H9 (cell line): ENCODE data around the gene VAV3. TPM values are rescaled to one million over a fixed set of nuclear protein-coding genes. Genes with fewer than 3 reads are reported as not detected.

ENCODE experiments used
- DNase-seq: peaks from one replicate; pipeline ENCODE4 v3.0.0-alpha.2; 2017
- H2AFZ ChIP-seq: one replicate; pipeline ENCODE4 v1.6.1; 2013; ENCODE audit warnings: mild to moderate bottlenecking, low read length, control low read depth, moderate library complexity
- H2AK5ac ChIP-seq: 2 replicates; pipeline ENCODE4 v1.6.1; 2013; ENCODE audit warnings: low read length, control low read depth, mixed read lengths; ENCODE audit not compliant: insufficient read length
- H2BK120ac ChIP-seq: one replicate; pipeline ENCODE4 v1.6.1; 2013; ENCODE audit warnings: low read depth, mild to moderate bottlenecking, low read length, control low read depth, inconsistent platforms; ENCODE audit not compliant: poor library complexity, severe bottlenecking
- H2BK12ac ChIP-seq: 2 replicates; pipeline ENCODE4 v1.6.1; 2013; ENCODE audit warnings: low read length, control low read depth, mixed read lengths, low read depth; ENCODE audit not compliant: insufficient read length
- H2BK15ac ChIP-seq: 2 replicates; pipeline ENCODE4 v1.6.1; 2013; ENCODE audit warnings: low read depth, low read length, control low read depth
- H2BK20ac ChIP-seq: one replicate; pipeline ENCODE4 v1.6.1; 2013; ENCODE audit warnings: low read depth, mild to moderate bottlenecking, low read length, control low read depth, inconsistent platforms; ENCODE audit not compliant: poor library complexity, severe bottlenecking
- H2BK5ac ChIP-seq: 2 replicates; pipeline ENCODE4 v1.6.1; 2013; ENCODE audit warnings: low read length, control low read depth, mixed read lengths; ENCODE audit not compliant: insufficient read length
- H3K14ac ChIP-seq: 2 replicates; pipeline ENCODE4 v1.6.1; 2013; ENCODE audit warnings: low read length, control low read depth; ENCODE audit not compliant: insufficient read depth
- H3K18ac ChIP-seq: 2 replicates; pipeline ENCODE4 v1.6.1; 2013; ENCODE audit warnings: low read depth, mild to moderate bottlenecking, mixed read lengths, low read length, control low read depth; ENCODE audit not compliant: insufficient read length
- H3K23ac ChIP-seq: 2 replicates; pipeline ENCODE4 v1.6.1; 2013; ENCODE audit warnings: low read length, control low read depth, mixed read lengths, low read depth; ENCODE audit not compliant: insufficient read length
- H3K23me2 ChIP-seq: 2 replicates; pipeline ENCODE4 v1.6.1; 2013; ENCODE audit warnings: low read depth, mild to moderate bottlenecking, mixed read lengths, low read length, control low read depth; ENCODE audit not compliant: insufficient read length, poor library complexity, severe bottlenecking
- H3K27ac ChIP-seq: 2 replicates; pipeline ENCODE4 v1.5.1; 2013; ENCODE audit warnings: low read length, control low read depth, mixed read lengths, low read depth; ENCODE audit not compliant: insufficient read length
- H3K27me3 ChIP-seq: 2 replicates; pipeline ENCODE4 v1.6.1; 2013; ENCODE audit warnings: low read length, control low read depth, inconsistent platforms; ENCODE audit not compliant: insufficient read depth
- H3K4ac ChIP-seq: 2 replicates; pipeline ENCODE4 v1.6.1; 2013; ENCODE audit warnings: low read depth, mild to moderate bottlenecking, control low read depth, inconsistent platforms, low read length, moderate library complexity
- H3K4me1 ChIP-seq: 2 replicates; pipeline ENCODE4 v1.6.1; 2013; ENCODE audit warnings: low read length, control low read depth, inconsistent platforms; ENCODE audit not compliant: insufficient read depth
- H3K4me2 ChIP-seq: 2 replicates; pipeline ENCODE4 v1.6.1; 2013; ENCODE audit warnings: low read length, control low read depth, mixed read lengths; ENCODE audit not compliant: insufficient read length, insufficient read depth
- H3K56ac ChIP-seq: 2 replicates; pipeline ENCODE4 v1.6.1; 2013; ENCODE audit warnings: low read depth, mild to moderate bottlenecking, mixed read lengths, low read length, control low read depth; ENCODE audit not compliant: insufficient read length
- H3K79me1 ChIP-seq: 2 replicates; pipeline ENCODE4 v1.6.1; 2013; ENCODE audit warnings: low read depth, mild to moderate bottlenecking, moderate library complexity, low read length, control low read depth, inconsistent platforms; ENCODE audit not compliant: insufficient read depth, poor library complexity, severe bottlenecking
- H3K79me2 ChIP-seq: 2 replicates; pipeline ENCODE4 v1.6.1; 2013; ENCODE audit warnings: low read length, control low read depth, inconsistent platforms; ENCODE audit not compliant: insufficient read depth
- H3K9ac ChIP-seq: 2 replicates; pipeline ENCODE4 v1.6.1; 2013; ENCODE audit warnings: low read length, control low read depth, mixed read lengths; ENCODE audit not compliant: insufficient read length; ENCODE audit errors: extremely low read depth
- H3K9me3 ChIP-seq: one replicate; pipeline ENCODE4 v1.6.1; 2013; ENCODE audit warnings: low read depth, low read length, inconsistent platforms; ENCODE audit not compliant: control insufficient read depth
- H3T11ph ChIP-seq: one replicate; pipeline ENCODE4 v1.6.1; 2013; ENCODE audit warnings: mild to moderate bottlenecking, low read length, control low read depth, inconsistent platforms
- H4K20me1 ChIP-seq: one replicate; pipeline ENCODE4 v1.6.1; 2013; ENCODE audit not compliant: control insufficient read depth, insufficient read length, insufficient read depth
- H4K5ac ChIP-seq: 2 replicates; pipeline ENCODE4 v1.6.1; 2013; ENCODE audit warnings: low read depth, mild to moderate bottlenecking, mixed read lengths, low read length, control low read depth; ENCODE audit not compliant: insufficient read length
- H4K8ac ChIP-seq: replicated peaks from 2 replicates; pipeline ENCODE4 v1.6.1; 2013; ENCODE audit warnings: low read length, control low read depth, mixed read lengths, low read depth; ENCODE audit not compliant: insufficient read length
- H4K91ac ChIP-seq: 2 replicates; pipeline ENCODE4 v1.6.1; 2013; ENCODE audit warnings: low read depth, mild to moderate bottlenecking, moderate library complexity, mixed read lengths, low read length, control low read depth; ENCODE audit not compliant: insufficient read length
- H3K27ac Mint-ChIP-seq, 3 experiments: 2 replicates in 2 of 3; 3 replicates in 1 of 3; pipeline ENCODE4 v1.8.0; 2020 to 2021; ENCODE audit warnings: mixed read lengths in 3 of 3, mild to moderate bottlenecking in 1 of 3, moderate library complexity in 1 of 3
- H3K27me3 Mint-ChIP-seq: 2 replicates; pipeline ENCODE4 v1.8.0; 2021; ENCODE audit warnings: low read depth, mild to moderate bottlenecking, moderate library complexity, mixed read lengths
- H3K36me3 Mint-ChIP-seq, 3 experiments: 2 replicates in 2 of 3; 3 replicates in 1 of 3; pipeline ENCODE4 v1.8.0; 2020 to 2021; ENCODE audit warnings: low read depth in 3 of 3, mixed read lengths in 3 of 3; ENCODE audit not compliant: insufficient read depth in 1 of 3
- H3K4me1 Mint-ChIP-seq, 2 experiments: 2 replicates each; pipeline ENCODE4 v1.8.0; 2020; ENCODE audit warnings: mixed read lengths in 2 of 2
- H3K4me3 Mint-ChIP-seq, 2 experiments: 2 replicates in 1 of 2; 3 replicates in 1 of 2; pipeline ENCODE4 v1.8.0; 2020 to 2021; ENCODE audit warnings: mild to moderate bottlenecking in 2 of 2, mixed read lengths in 2 of 2, moderate library complexity in 1 of 2
- H3K9me3 Mint-ChIP-seq, 2 experiments: 2 replicates in 1 of 2; 3 replicates in 1 of 2; pipeline ENCODE4 v1.8.0; 2020; ENCODE audit warnings: mild to moderate bottlenecking in 2 of 2, mixed read lengths in 2 of 2, moderate library complexity in 1 of 2
- CTCF ChIP-seq: fragments of 200-600 bp; sonication (generic); conservative IDR thresholded peaks from 3 replicates; pipeline ENCODE4 v1.8.0; 2021; ENCODE audit warnings: antibody characterized with exemption, mild to moderate bottlenecking
- WGBS: extraction: QIAGEN DNeasy Blood & Tissue Kit; methylation state at CpG from one replicate; pipeline ENCODE4 v1.1.7; 2013; ENCODE audit warnings: missing lambda C conversion rate, low lambda C conversion rate, mixed read lengths; ENCODE audit not compliant: insufficient read length; ENCODE audit errors: extremely low coverage; 5-methylcytosine and 5-hydroxymethylcytosine counted together
- total RNA-seq: library from RNA; stranded (reverse); gene quantifications from 2 replicates; pipeline ENCODE4 v1.2.1, GENCODE V29; 2021

Gene VAV3
- total RNA-seq, 1 experiment from 2014 or later, result 5.1 TPM

GRCh38 chr1:107981277-107981676 lies 16.3 kb upstream of the VAV3 start:
- no peak overlapping the region for H3K4me3 Mint-ChIP-seq
- H4K8ac ChIP-seq, result no peak overlapping the region
- no peak overlapping the region for H2AK5ac ChIP-seq
- H3K27ac ChIP-seq, result no peak overlapping the region
- H3K23ac ChIP-seq, result no peak overlapping the region
- no peak overlapping the region for H2BK12ac ChIP-seq
- H3T11ph ChIP-seq, result no peak overlapping the region
- H3K9ac ChIP-seq, result no peak overlapping the region
- H2BK5ac ChIP-seq, result no peak overlapping the region
- peaks cover 2 to 3% of the 10 kb centered on the region in 2 experiments; a peak in 1 of 4 replicates for H3K4me1 Mint-ChIP-seq
- H3K9me3 Mint-ChIP-seq, result no peaks in the 10 kb centered on the region
- H2BK15ac ChIP-seq, result no peak overlapping the region
- H3K23me2 ChIP-seq, result no peaks in the 10 kb centered on the region
- no peaks in the 10 kb centered on the region for H4K20me1 ChIP-seq
- H2BK120ac ChIP-seq, result no peak overlapping the region
- H3K79me1 ChIP-seq, result no peaks in the 10 kb centered on the region
- H3K27me3 Mint-ChIP-seq, result no peaks in the 10 kb centered on the region
- no peak overlapping the region for H3K4ac ChIP-seq
- no peak overlapping the region for H3K14ac ChIP-seq
- H3K27ac Mint-ChIP-seq, result no peak overlapping the region
- no peak overlapping the region for H3K56ac ChIP-seq
- no peak overlapping the region for H3K4me2 ChIP-seq
- no peak overlapping the region for H4K5ac ChIP-seq
- H3K4me1 ChIP-seq, result no peaks in the 10 kb centered on the region
- H2BK20ac ChIP-seq, result no peak overlapping the region
- DNase-seq, result no peak
- no peaks in the 10 kb centered on the region for H3K9me3 ChIP-seq
- H3K36me3 Mint-ChIP-seq, result no peaks in the 10 kb centered on the region
- no peak overlapping the region for H4K91ac ChIP-seq
- no peak for TF ChIP-seq CTCF
- H3K18ac ChIP-seq, result no peak overlapping the region
- no peaks in the 10 kb centered on the region for H3K79me2 ChIP-seq
- no CpG with 5 or more reads among the region's 7 CpGs for WGBS
- no peaks in the 10 kb centered on the region for H3K27me3 ChIP-seq
- H2AFZ ChIP-seq, result no peak overlapping the region
